Renal cortical epithelial cell (primary cell): ENCODE measurements around the gene STXBP5L. TPM values are rescaled to one million over a fixed set of nuclear protein-coding genes. Genes with fewer than 3 reads are reported as not detected.
A peak's percentile ranks its signal among the peaks of the same experiment; 100 is the strongest.
"Not testable (repeated sequence)": the region's sequence is repeated elsewhere in the genome, so short reads cannot be mapped to it uniquely, and the experiment has no call there.

Experiments used
- DNase-seq: peaks from one replicate; pipeline ENCODE4 v3.0.0-alpha.2; 2011; ENCODE audit warnings: low read depth
- total RNA-seq: library from RNA; depleted of rRNA; stranded (reverse); fragments of >200 nt; gene quantifications from 2 replicates; pipeline ENCODE4 v1.2.3, GENCODE V29; 2014

STXBP5L gene
- total RNA-seq, 1 donor from 2014 or later: 0.05 TPM

- peak; percentile 18 for DNase-seq
These were observed 522.7 kb downstream of the STXBP5L start for GRCh38 chr3:121430664-121431215.

GRCh38 chr3:121431726-121432517 is 523.9 kb downstream of the STXBP5L start:
- DNase-seq: peak; percentile 84

GRCh38 chr3:121436074-121436473 is 528.1 kb downstream of the STXBP5L start:
- DNase-seq: no peak

- DNase-seq: peak; percentile 14
These were observed 528.6 kb downstream of the STXBP5L start for GRCh38 chr3:121436641-121437040.

GRCh38 chr3:121443456-121443855 is 535.5 kb downstream of the STXBP5L start:
- DNase-seq: no peak

GRCh38 chr3:121451752-121452151 is 543.7 kb downstream of the STXBP5L start:
- DNase-seq: not testable (repeated sequence)

- no peak for DNase-seq
These were observed 554.6 kb downstream of the STXBP5L start for GRCh38 chr3:121462565-121462964.

GRCh38 chr3:121463745-121464144 is 555.7 kb downstream of the STXBP5L start:
- DNase-seq: no peak

GRCh38 chr3:121467085-121467484 is 559.1 kb downstream of the STXBP5L start:
- DNase-seq: no peak

- no peak for DNase-seq
These were observed 565.0 kb downstream of the STXBP5L start for GRCh38 chr3:121473001-121473400.

Other genes with a start within 250 kb of the STXBP5L start
- gene HGD, start 226.0 kb upstream of the STXBP5L start, total RNA-seq: 27.3 and 91.5 TPM in 2 replicates
- 34.9 and 42.7 TPM in 2 replicates for gene RABL3, start 165.7 kb upstream of the STXBP5L start, total RNA-seq
- 31.9 and 36.8 TPM in 2 replicates for gene GTF2E1, start 165.5 kb upstream of the STXBP5L start, total RNA-seq